Gastroesophageal sphincter (tissue), 3 donors: ENCODE results near the gene UBE2E2.

ENCODE experiments used
- CTCF ChIP-seq, 4 experiments: fragments of 200-600 bp in 2 of 4; fragments of 450-650 bp in 2 of 4; sonication (generic) in 1 of 4; IDR thresholded peaks; one replicate each; pipeline ENCODE4 v1.5.1; 2017 to 2019; ENCODE audit warnings: antibody characterized with exemption in 4 of 4, mild to moderate bottlenecking in 2 of 4, moderate library complexity in 2 of 4
- POLR2A ChIP-seq, 2 donors: fragments of 450-650 bp; IDR thresholded peaks; one replicate each; pipeline ENCODE4 v1.6.1; 2017; ENCODE audit warnings: antibody characterized with exemption in 2 of 2, mild to moderate bottlenecking in 2 of 2, moderate library complexity in 1 of 2

- TF ChIP-seq CTCF (IDR thresholded peaks at IDR 0.05): no peak
- no peak for TF ChIP-seq POLR2A (IDR thresholded peaks at IDR 0.05)
These were observed 20.1 kb upstream of the UBE2E2 start for GRCh38 chr3:23182996-23183513.
